ENCODE data around the gene SSR4.

DNA sequence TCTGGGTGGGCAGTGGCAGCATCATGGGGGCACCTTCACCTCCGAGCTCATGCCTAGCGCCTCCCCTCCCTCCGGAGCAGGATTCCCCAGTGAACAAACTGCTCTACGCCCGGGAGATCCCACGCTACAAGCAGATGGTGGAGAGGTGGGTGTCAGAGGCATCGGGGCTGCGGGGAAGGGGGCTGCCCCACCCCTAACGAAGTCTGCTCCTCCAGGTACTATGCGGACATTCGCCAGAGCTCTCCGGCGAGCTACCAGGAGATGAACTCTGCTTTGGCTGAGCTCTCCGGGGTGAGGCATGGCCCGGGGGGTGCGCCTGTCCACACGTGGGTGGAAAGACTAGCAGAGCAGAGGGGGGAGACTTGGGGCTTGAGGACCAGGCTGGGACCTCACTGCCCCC, 16.3 kb upstream of the SSR4 start:
- TF ChIP-seq POLR2A (IDR thresholded peaks at IDR 0.05; ENCODE audit: low read depth, low read length) (no peak), POLR2AphosphoS5 (IDR thresholded peaks at IDR 0.05; ENCODE audit: low read depth, low read length) (no peak), TAF1 (IDR thresholded peaks at IDR 0.05; ENCODE audit: low read depth, low read length) (no peak), SPI1 (IDR thresholded peaks at IDR 0.05; ENCODE audit: low read depth, low read length) (no peak), PAX5 (IDR thresholded peaks at IDR 0.05; ENCODE audit: insufficient read depth, low read length, severe bottlenecking) (no peak)

Data from GM12891 (cell line).